ENCODE measurements around the gene CHM.
"Not testable (repeated sequence)": the region's sequence is repeated elsewhere in the genome, so short reads cannot be mapped to it uniquely, and the experiment has no call there.

CHM gene

GRCh38 chrX:86047174-86047935 lies at the start of gene CHM:
Gene CHM (minus strand): TSS chrX:86047558. CDS start chrX:86047532, 26 bp downstream.
- peak; percentile 74 to 84 for DNase-seq

- no peak for DNase-seq
These were observed 31.3 kb upstream of the CHM start for GRCh38 chrX:86078650-86079049.

- no peak for DNase-seq
These were observed 19.6 kb upstream of the CHM start for GRCh38 chrX:86066998-86067397.

GRCh38 chrX:86061407-86061806 lies 14.0 kb upstream of the CHM start:
- no peak for DNase-seq

GRCh38 chrX:86051741-86052140 lies 4.4 kb upstream of the CHM start:
- DNase-seq, result no peak

GRCh38 chrX:86047936-86048280 lies 550 bp upstream of the CHM start:
- DNase-seq, result no peak

- no peak for DNase-seq
These were observed 3.1 kb downstream of the CHM start for GRCh38 chrX:86044216-86044615.

- DNase-seq, result no peak
These were observed 7.5 kb downstream of the CHM start for GRCh38 chrX:86039625-86040568.

GRCh38 chrX:86033385-86033784 lies 14.0 kb downstream of the CHM start:
- no peak for DNase-seq

- DNase-seq, result no peak
These were observed 18.7 kb downstream of the CHM start for GRCh38 chrX:86028681-86029080.

- DNase-seq, result no peak
These were observed 23.5 kb downstream of the CHM start for GRCh38 chrX:86023811-86024210.

GRCh38 chrX:86021652-86022289 lies 25.6 kb downstream of the CHM start:
- DNase-seq, result no peak

GRCh38 chrX:86016139-86016538 lies 31.2 kb downstream of the CHM start:
- DNase-seq, result no peak

GRCh38 chrX:86014959-86015358 lies 32.4 kb downstream of the CHM start:
- not testable (repeated sequence) for DNase-seq

GRCh38 chrX:86014421-86014820 lies 32.9 kb downstream of the CHM start:
- DNase-seq, result peak in 1 of 2 donors; percentile 3

- no peak for DNase-seq
These were observed 33.6 kb downstream of the CHM start for GRCh38 chrX:86013792-86014191.

GRCh38 chrX:86012188-86012587 lies 35.2 kb downstream of the CHM start:
- DNase-seq, result no peak

- DNase-seq, result not testable (repeated sequence)
These were observed 37.6 kb downstream of the CHM start for GRCh38 chrX:86009803-86010202.

GRCh38 chrX:86007891-86008290 lies 39.5 kb downstream of the CHM start:
- DNase-seq, result not testable (repeated sequence)

GRCh38 chrX:86002076-86002896 lies 45.1 kb downstream of the CHM start:
- peak in 1 of 2 donors; percentile 1 for DNase-seq

GRCh38 chrX:85998954-85999353 lies 48.4 kb downstream of the CHM start:
- DNase-seq, result no peak

- DNase-seq, result no peak
These were observed 50.8 kb downstream of the CHM start for GRCh38 chrX:85996555-85996954.

- no peak for DNase-seq
These were observed 51.7 kb downstream of the CHM start for GRCh38 chrX:85995641-85996040.

Data from CD4-positive, alpha-beta T cell treated with Interferon alpha-2 for 1 hour (primary cell).